Naive thymus-derived CD4-positive, alpha-beta T cell (primary cell): Measurements from ENCODE around the gene PRR15L. TPM values are rescaled to one million over a fixed set of nuclear protein-coding genes. Genes with fewer than 3 reads are reported as not detected.

Source experiments
- polyA plus RNA-seq, 2 donors: library from polyadenylated mRNA; unstranded; fragments of 300-500 nt; fragmentation: Illumina TruSeq; gene quantifications; one replicate each; pipeline ENCODE4 v1.2.3, GENCODE V29; 2021
- total RNA-seq, 6 experiments: library from RNA in 5 of 6; stranded (reverse) in 5 of 6; gene quantifications; 1 replicate in 5 of 6; 2 replicates in 1 of 6; pipeline ENCODE4 v1.2.3 and lab custom pipeline; 2021 to 2026

The PRR15L gene
- total and polyA plus RNA-seq, 7 experiments from 2014 or later: 0.32 TPM; not detected in 6

Other genes starting within 250 kb of the PRR15L start
- 10 to 100 TPM in 2 of 5 experiments, 1 to 10 TPM in 3; 1.3 to 38.6 (median 4.5) TPM for gene TBX21, start 224.6 kb downstream of the PRR15L start, total RNA-seq
- gene TBX21, start 224.6 kb downstream of the PRR15L start, polyA plus RNA-seq: under 1 TPM; 0.13 to 0.43 TPM
- gene OSBPL7, start 136.1 kb downstream of the PRR15L start, total RNA-seq: 10 to 100 TPM; 36.6 to 46.1 (median 41.4) TPM
- 1 to 10 TPM; 4.0 to 6.3 TPM for gene OSBPL7, start 136.1 kb downstream of the PRR15L start, polyA plus RNA-seq
- gene MRPL10, start 126.3 kb downstream of the PRR15L start, total RNA-seq: 10 to 100 TPM; 33.6 to 51.2 (median 35.7) TPM
- 10 to 100 TPM; 36.5 to 44.0 TPM for gene MRPL10, start 126.3 kb downstream of the PRR15L start, polyA plus RNA-seq
- 1 to 10 TPM in 2 of 5 experiments, under 1 TPM in 3; 0.20 to 1.7 (median 0.66) TPM for gene LRRC46, start 126.2 kb downstream of the PRR15L start, total RNA-seq
- 1 to 10 TPM; 1.2 to 1.8 TPM for gene LRRC46, start 126.2 kb downstream of the PRR15L start, polyA plus RNA-seq
- 10 to 100 TPM; 33.4 to 55.9 (median 41.4) TPM for gene SCRN2, start 116.6 kb downstream of the PRR15L start, total RNA-seq
- gene SCRN2, start 116.6 kb downstream of the PRR15L start, polyA plus RNA-seq: 10 to 100 TPM; 27.5 to 34.8 TPM
- under 1 TPM in 3 of 5 experiments, not detected in 2; 0.16 to 0.29 (median 0.22) TPM for gene SP6, start 106.7 kb downstream of the PRR15L start, total RNA-seq
- gene SP6, start 106.7 kb downstream of the PRR15L start, polyA plus RNA-seq: under 1 TPM in 1 of 2 donors, not detected in 1; 0.05 TPM
- gene SP2, start 61.6 kb downstream of the PRR15L start, total RNA-seq: 10 to 100 TPM; 25.2 to 36.5 (median 30.8) TPM
- 10 to 100 TPM in 1 of 2 donors, 1 to 10 TPM in 1; 7.9 to 15.6 TPM for gene SP2, start 61.6 kb downstream of the PRR15L start, polyA plus RNA-seq
- gene PNPO, start 16.3 kb downstream of the PRR15L start, total RNA-seq: 10 to 100 TPM; 12.0 to 35.7 (median 14.1) TPM
- gene PNPO, start 16.3 kb downstream of the PRR15L start, polyA plus RNA-seq: 10 to 100 TPM; 16.2 to 25.1 TPM
- 100 to 1,000 TPM; 238 to 349 (median 276) TPM for gene CDK5RAP3, start 13.2 kb upstream of the PRR15L start, total RNA-seq
- 10 to 100 TPM; 72.4 to 86.8 TPM for gene CDK5RAP3, start 13.2 kb upstream of the PRR15L start, polyA plus RNA-seq
- gene COPZ2, start 79.9 kb upstream of the PRR15L start, total RNA-seq: 1 to 10 TPM in 4 of 5 experiments, under 1 TPM in 1; 0.81 to 5.5 (median 1.9) TPM
- under 1 TPM; 0.75 to 0.99 TPM for gene COPZ2, start 79.9 kb upstream of the PRR15L start, polyA plus RNA-seq
- 10 to 100 TPM; 34.7 to 65.2 (median 49.2) TPM for gene NFE2L1, start 90.5 kb upstream of the PRR15L start, total RNA-seq
- gene NFE2L1, start 90.5 kb upstream of the PRR15L start, polyA plus RNA-seq: 10 to 100 TPM in 1 of 2 donors, 1 to 10 TPM in 1; 8.7 to 15.8 TPM
- gene CBX1, start 143.6 kb upstream of the PRR15L start, total RNA-seq: 10 to 100 TPM; 16.4 to 56.7 (median 33.5) TPM
- gene CBX1, start 143.6 kb upstream of the PRR15L start, polyA plus RNA-seq: 10 to 100 TPM; 22.8 to 26.1 TPM
- 10 to 100 TPM; 12.3 to 35.1 (median 16.7) TPM for gene SNX11, start 149.9 kb upstream of the PRR15L start, total RNA-seq
- 10 to 100 TPM; 16.8 to 21.1 TPM for gene SNX11, start 149.9 kb upstream of the PRR15L start, polyA plus RNA-seq